ENCODE data around the gene IWS1.
"Not testable (repeated sequence)": the region's sequence is repeated elsewhere in the genome, so short reads cannot be mapped to it uniquely, and the experiment has no call there.

IWS1 gene

GRCh38 chr2:127546797-127547196 lies 20.5 kb upstream of the IWS1 start:
- TF ChIP-seq, protein P1, sequence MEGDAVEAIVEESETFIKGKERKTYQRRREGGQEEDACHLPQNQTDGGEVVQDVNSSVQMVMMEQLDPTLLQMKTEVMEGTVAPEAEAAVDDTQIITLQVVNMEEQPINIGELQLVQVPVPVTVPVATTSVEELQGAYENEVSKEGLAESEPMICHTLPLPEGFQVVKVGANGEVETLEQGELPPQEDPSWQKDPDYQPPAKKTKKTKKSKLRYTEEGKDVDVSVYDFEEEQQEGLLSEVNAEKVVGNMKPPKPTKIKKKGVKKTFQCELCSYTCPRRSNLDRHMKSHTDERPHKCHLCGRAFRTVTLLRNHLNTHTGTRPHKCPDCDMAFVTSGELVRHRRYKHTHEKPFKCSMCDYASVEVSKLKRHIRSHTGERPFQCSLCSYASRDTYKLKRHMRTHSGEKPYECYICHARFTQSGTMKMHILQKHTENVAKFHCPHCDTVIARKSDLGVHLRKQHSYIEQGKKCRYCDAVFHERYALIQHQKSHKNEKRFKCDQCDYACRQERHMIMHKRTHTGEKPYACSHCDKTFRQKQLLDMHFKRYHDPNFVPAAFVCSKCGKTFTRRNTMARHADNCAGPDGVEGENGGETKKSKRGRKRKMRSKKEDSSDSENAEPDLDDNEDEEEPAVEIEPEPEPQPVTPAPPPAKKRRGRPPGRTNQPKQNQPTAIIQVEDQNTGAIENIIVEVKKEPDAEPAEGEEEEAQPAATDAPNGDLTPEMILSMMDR (conservative IDR thresholded peaks at IDR 0.05; ENCODE audit: low read depth, low read length) = no peak
- DNase-seq (ENCODE audit: low read depth) = no peak

DNA sequence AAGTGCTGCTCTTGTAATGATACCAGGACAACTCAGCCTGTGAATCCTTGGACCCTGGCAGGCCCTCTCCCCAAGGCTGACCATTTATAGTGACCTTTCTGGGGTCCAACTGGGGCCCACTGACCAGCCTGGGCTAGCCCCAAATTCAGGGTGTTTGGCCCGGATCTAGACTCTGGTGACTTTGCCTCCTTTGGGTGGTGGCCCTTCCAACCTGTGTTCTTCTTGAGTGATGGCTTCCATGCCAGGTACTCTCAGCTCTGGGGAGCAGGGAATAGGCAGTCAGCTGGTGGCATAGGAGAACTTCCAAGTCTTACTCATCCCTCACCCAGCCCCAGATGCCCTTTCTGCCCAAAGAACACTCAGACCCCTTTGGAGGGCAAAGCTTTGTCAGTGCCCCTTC lies 19.5 kb upstream of the IWS1 start:
- H3K4me3 ChIP-seq (ENCODE audit: low read depth, low read length) = no peak overlapping the region
- TF ChIP-seq, protein P1 (conservative IDR thresholded peaks at IDR 0.05; ENCODE audit: low read depth, low read length) = no peak
- no peak for DNase-seq (ENCODE audit: low read depth)

More at GRCh38 chr2:127546797-127547196, 20.5 kb upstream of the IWS1 start:
- no peak overlapping the region for H3K4me3 ChIP-seq (ENCODE audit: low read depth, low read length)

- TF ChIP-seq, protein P1 (conservative IDR thresholded peaks at IDR 0.05; ENCODE audit: low read depth, low read length) = no peak
- DNase-seq (ENCODE audit: low read depth) = no peak
- H3K4me3 ChIP-seq (ENCODE audit: low read depth, low read length) = no peak overlapping the region
Measured at GRCh38 chr2:127545189-127545588, 18.9 kb upstream of the IWS1 start.

- not testable (repeated sequence) for H3K4me3 ChIP-seq (ENCODE audit: low read depth, low read length); DNase-seq (ENCODE audit: low read depth)
Measured at GRCh38 chr2:127543013-127543501, 16.8 kb upstream of the IWS1 start.

GRCh38 chr2:127542231-127542630 lies 15.9 kb upstream of the IWS1 start:
- TF ChIP-seq, protein P1 (conservative IDR thresholded peaks at IDR 0.05; ENCODE audit: low read depth, low read length) = no peak
- no peak for DNase-seq (ENCODE audit: low read depth)
- no peak overlapping the region for H3K4me3 ChIP-seq (ENCODE audit: low read depth, low read length)

DNA sequence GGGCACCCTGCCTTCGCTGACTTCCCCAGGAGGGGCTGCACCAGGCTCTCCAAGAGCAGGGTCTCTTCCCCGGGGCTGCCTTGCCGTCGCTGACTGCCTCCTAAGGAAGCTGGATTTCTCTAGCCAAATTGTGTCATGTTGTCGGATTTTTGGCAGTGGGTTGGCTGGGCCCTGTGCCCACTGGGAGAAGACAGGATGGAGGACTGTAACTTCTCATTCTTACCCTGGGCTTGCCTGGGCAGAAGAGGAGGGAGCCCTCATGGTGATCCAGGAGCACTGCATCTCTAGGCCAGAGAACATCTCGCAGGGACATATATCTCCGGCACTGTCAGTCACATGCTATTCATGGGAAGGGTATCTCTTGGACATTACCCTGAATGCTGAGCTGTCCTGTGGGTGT lies 15.5 kb upstream of the IWS1 start:
- DNase-seq (ENCODE audit: low read depth) = no peak

DNA sequence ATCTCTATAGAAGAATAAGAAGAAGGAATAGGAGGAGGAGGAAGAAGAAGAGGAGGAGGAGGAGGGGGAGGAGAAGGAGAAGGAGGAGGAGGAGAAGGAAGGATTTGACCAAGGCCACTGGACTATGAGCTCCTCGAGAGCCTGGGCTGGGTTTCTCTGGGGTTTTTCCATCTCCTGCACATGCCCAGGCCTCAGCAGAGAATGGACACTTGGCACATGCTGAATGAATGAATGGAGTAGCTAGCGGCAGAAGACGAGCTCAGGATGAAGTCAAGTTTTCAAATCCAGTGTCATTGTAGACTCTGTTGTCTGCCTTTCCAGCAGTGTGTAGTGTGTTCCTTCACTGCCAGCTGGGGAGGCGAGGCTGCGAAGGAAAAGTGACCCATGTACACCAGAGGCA lies 11.4 kb upstream of the IWS1 start:
- H3K4me3 ChIP-seq (ENCODE audit: low read depth, low read length) = no peak overlapping the region
- DNase-seq (ENCODE audit: low read depth) = no peak

More for the DNA sequence above, 15.5 kb upstream of the IWS1 start:
- TF ChIP-seq, protein P1 (conservative IDR thresholded peaks at IDR 0.05; ENCODE audit: low read depth, low read length) = no peak
- H3K4me3 ChIP-seq (ENCODE audit: low read depth, low read length) = no peak overlapping the region

More for the DNA sequence above, 11.4 kb upstream of the IWS1 start:
- TF ChIP-seq, protein P1 (conservative IDR thresholded peaks at IDR 0.05; ENCODE audit: low read depth, low read length) = no peak
